WTC11 (cell line): Measurements from ENCODE around the gene FASN. TPM values are rescaled to one million over a fixed set of nuclear protein-coding genes. Genes with fewer than 3 reads are reported as not detected.

ENCODE experiments used
- ATAC-seq: fragments of 200-7000 bp; cut with Tn5 transposase; 2 replicates; pipeline ENCODE4 v1.10.0; 2021; ENCODE audit warnings: mild to moderate bottlenecking, moderate library complexity
- CTCF ChIA-PET: fragments of 300-600 bp; sonication (Branson Sonifier 250); formaldehyde crosslinking; loops from one replicate; lab custom pipeline; 2021; ENCODE audit warnings: antibody characterized with exemption; lab: Charles Lee
- POLR2A ChIA-PET: fragments of 350-600 bp; sonication (Branson Sonifier 250); formaldehyde crosslinking; loops from one replicate; lab custom pipeline; 2021; ENCODE audit warnings: antibody characterized with exemption; lab: Charles Lee
- DNase-seq: peaks from one replicate; pipeline ENCODE4 v3.0.0; 2021; ENCODE audit warnings: low spot score
- H3K27ac Mint-ChIP-seq: 2 replicates; pipeline ENCODE4 v1.8.0; 2021; ENCODE audit warnings: mixed read lengths
- H3K27me3 Mint-ChIP-seq: 2 replicates; pipeline ENCODE4 v1.8.0; 2021; ENCODE audit warnings: low read depth, mild to moderate bottlenecking, moderate library complexity, mixed read lengths
- H3K36me3 Mint-ChIP-seq: 2 replicates; pipeline ENCODE4 v1.8.0; 2021; ENCODE audit warnings: mixed read lengths
- H3K4me1 Mint-ChIP-seq: 2 replicates; pipeline ENCODE4 v1.8.0; 2022; ENCODE audit warnings: mixed read lengths
- H3K4me3 Mint-ChIP-seq: 2 replicates; pipeline ENCODE4 v1.8.0; 2021; ENCODE audit warnings: mild to moderate bottlenecking, moderate library complexity, mixed read lengths
- H3K9me3 Mint-ChIP-seq: 2 replicates; pipeline ENCODE4 v1.8.0; 2021; ENCODE audit warnings: mixed read lengths
- AR ChIP-seq: fragments of 250-450 bp; sonication (Bioruptor Pico); IDR thresholded peaks from 2 replicates; pipeline ENCODE4 v1.9.0; 2021; ENCODE audit warnings: mild to moderate bottlenecking
- ARID4B ChIP-seq: sonication (generic); formaldehyde crosslinking; IDR thresholded peaks from 2 replicates; pipeline ENCODE4 v1.8.0; 2023; ENCODE audit warnings: missing genetic modification reagents, mild to moderate bottlenecking, borderline replicate concordance
- E2F1 ChIP-seq: sonication (generic); formaldehyde crosslinking; IDR thresholded peaks from 2 replicates; pipeline ENCODE4 v1.8.0; 2022; ENCODE audit warnings: mild to moderate bottlenecking, missing genetic modification reagents
- ERG ChIP-seq: fragments of 250-450 bp; sonication (Bioruptor Pico); IDR thresholded peaks from 2 replicates; pipeline ENCODE4 v1.8.0; 2021; ENCODE audit warnings: mild to moderate bottlenecking
- ESRRA ChIP-seq: sonication (generic); formaldehyde crosslinking; IDR thresholded peaks from 2 replicates; pipeline ENCODE4 v1.8.1; 2022; ENCODE audit warnings: mild to moderate bottlenecking, missing genetic modification reagents, borderline replicate concordance
- FOXK1 ChIP-seq: sonication (generic); formaldehyde crosslinking; IDR thresholded peaks from 2 replicates; pipeline ENCODE4 v1.8.0; 2022; ENCODE audit warnings: mild to moderate bottlenecking, moderate library complexity, missing genetic modification reagents
- GTF2I ChIP-seq: fragments of 250-450 bp; sonication (Bioruptor Pico); conservative IDR thresholded peaks from 2 replicates; pipeline ENCODE4 v1.4.0; 2021; ENCODE audit warnings: mild to moderate bottlenecking
- IRF2 ChIP-seq: sonication (generic); formaldehyde crosslinking; IDR thresholded peaks from 2 replicates; pipeline ENCODE4 v1.8.0; 2022; ENCODE audit warnings: low read depth, missing genetic modification reagents, borderline replicate concordance
- NFATC4 ChIP-seq: fragments of 250-450 bp; sonication (Bioruptor Pico); IDR thresholded peaks from 2 replicates; pipeline ENCODE4 v1.9.0; 2021; ENCODE audit warnings: mild to moderate bottlenecking
- NFYB ChIP-seq: sonication (generic); formaldehyde crosslinking; conservative IDR thresholded peaks from 2 replicates; pipeline ENCODE4 v1.8.0; 2022; ENCODE audit warnings: low read depth, missing genetic modification reagents
- NR2C2 ChIP-seq: sonication (generic); formaldehyde crosslinking; IDR thresholded peaks from 2 replicates; pipeline ENCODE4 v1.8.0; 2022; ENCODE audit warnings: mild to moderate bottlenecking, missing genetic modification reagents
- SOX15 ChIP-seq: fragments of 250-450 bp; sonication (Bioruptor Pico); IDR thresholded peaks from 2 replicates; pipeline ENCODE4 v1.9.0; 2021; ENCODE audit warnings: mild to moderate bottlenecking
- SP1 ChIP-seq: sonication (generic); formaldehyde crosslinking; conservative IDR thresholded peaks from 2 replicates; pipeline ENCODE4 v1.8.1; 2022; ENCODE audit warnings: missing genetic modification reagents
- ZNF121 ChIP-seq: sonication (generic); formaldehyde crosslinking; IDR thresholded peaks from 2 replicates; pipeline ENCODE4 v1.8.0; 2023; ENCODE audit warnings: missing genetic modification reagents
- ZNF532 ChIP-seq: fragments of 250-450 bp; sonication (Bioruptor Pico); IDR thresholded peaks from 2 replicates; pipeline ENCODE4 v1.9.0; 2021; ENCODE audit warnings: mild to moderate bottlenecking, borderline replicate concordance
- total RNA-seq: library from RNA; stranded (reverse); gene quantifications from 3 replicates; pipeline ENCODE4 v1.2.3, GENCODE V29; 2021

The FASN gene
- total RNA-seq, 1 experiment from 2014 or later = 742 TPM

GRCh38 chr17:82037092-82037888 lies 60.7 kb downstream of the FASN start, which contains the start of gene DCXR (continued):
- peak; percentile 75; the same call in 1 of the 2 replicates for TF ChIP-seq ARID4B (CRISPR knock-in tag)
- no peak for TF ChIP-seq ZNF121 (CRISPR knock-in tag)
- no peak for TF ChIP-seq NR2C2 (CRISPR knock-in tag)
- TF ChIP-seq ESRRA = no peak
- no peak for TF ChIP-seq NFATC4 (CRISPR knock-in tag)
- TF ChIP-seq ERG (CRISPR knock-in tag) = 0 out of 2 replicates have a peak, but pooled peaks have one; percentile 14
- TF ChIP-seq IRF2 = no peak
- TF ChIP-seq NFYB (CRISPR knock-in tag) = peak; percentile 88
- no peak for TF ChIP-seq E2F1 (CRISPR knock-in tag)
- no peak for TF ChIP-seq GTF2I (CRISPR knock-in tag)
- no peak for TF ChIP-seq ZNF532 (CRISPR knock-in tag)
- TF ChIP-seq, all 79 proteins: peak for 15

- no peak for ATAC-seq
- peaks cover 31% of the 10 kb centered on the region for H3K4me1 Mint-ChIP-seq
- no peak overlapping the region for H3K27ac Mint-ChIP-seq
- H3K9me3 Mint-ChIP-seq = no peaks in the 10 kb centered on the region
- ChIA-PET CTCF (interaction anchor here (1.0 to 1.5 kb wide), 2 partner anchors 45 to 117 kb away, joined by 3 read pairs; no protein-coding TSS in a partner anchor), POLR2A (interaction anchor here (1.4 kb wide), 1 partner anchor 15 kb away, joined by 6 read pairs; the partner anchor contains the start of genes GPS1 and RFNG)
- peaks cover 10% of the 10 kb centered on the region for H3K27me3 Mint-ChIP-seq
- no peak for DNase-seq
- H3K36me3 Mint-ChIP-seq = 0 out of 2 replicates have a peak, but pooled peaks cover 6% of the 10 kb centered on the region
- peak overlapping the region; percentile 75 for H3K4me3 Mint-ChIP-seq
- TF ChIP-seq NFATC4 (CRISPR knock-in tag) = no peak
- no peak for TF ChIP-seq AR (CRISPR knock-in tag)
- TF ChIP-seq FOXK1 (CRISPR knock-in tag) = no peak
- TF ChIP-seq ARID4B (CRISPR knock-in tag) = no peak
- TF ChIP-seq SOX15 (CRISPR knock-in tag) = no peak
- TF ChIP-seq SP1 (CRISPR knock-in tag) = no peak
These were observed 61.4 kb downstream of the FASN start for GRCh38 chr17:82036634-82037091.
